ENCODE data around the gene YPEL2. TPM values are rescaled to one million over a fixed set of nuclear protein-coding genes. Genes with fewer than 3 reads are reported as not detected.

YPEL2 gene
- total RNA-seq, 1 experiment from 2014 or later = 1.1 TPM

DNA sequence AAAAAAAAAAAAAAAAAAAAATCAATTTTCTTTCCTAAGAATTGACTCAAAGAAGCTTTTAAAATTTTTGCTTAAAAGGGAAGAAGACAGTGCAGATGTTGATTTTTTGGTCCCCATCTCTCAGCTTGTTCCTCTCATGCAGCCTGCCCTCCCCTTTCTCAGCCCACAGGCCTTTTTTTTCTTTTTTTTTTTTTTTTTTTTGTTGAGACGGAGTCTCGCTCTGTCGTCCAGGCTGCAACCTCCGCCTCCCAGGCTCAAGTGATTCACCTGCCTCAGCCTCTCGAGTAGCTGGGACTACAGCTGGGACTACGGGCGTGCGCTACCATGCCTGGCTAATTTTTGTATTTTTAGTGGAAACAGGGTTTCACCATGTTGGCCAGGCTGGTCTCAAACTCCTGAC, 17.7 kb downstream of the YPEL2 start:
- DNase-seq (ENCODE audit: low read depth, low spot score) (no peak), ATAC-seq (no peak)
- intact Hi-C loops (cut with micrococcal nuclease; ENCODE audit: unreplicated experiment) = no loop called here
- TF ChIP-seq TCF7L2 (IDR thresholded peaks at IDR 0.05; ENCODE audit: low read depth, low read length) (no peak), SIN3A (IDR thresholded peaks at IDR 0.05; ENCODE audit: borderline replicate concordance, insufficient read depth, low read depth, low read length) (no peak), POLR2AphosphoS5 (IDR thresholded peaks at IDR 0.05; ENCODE audit: low read depth, low read length) (no peak)
- TF ChIP-seq, protein P1, sequence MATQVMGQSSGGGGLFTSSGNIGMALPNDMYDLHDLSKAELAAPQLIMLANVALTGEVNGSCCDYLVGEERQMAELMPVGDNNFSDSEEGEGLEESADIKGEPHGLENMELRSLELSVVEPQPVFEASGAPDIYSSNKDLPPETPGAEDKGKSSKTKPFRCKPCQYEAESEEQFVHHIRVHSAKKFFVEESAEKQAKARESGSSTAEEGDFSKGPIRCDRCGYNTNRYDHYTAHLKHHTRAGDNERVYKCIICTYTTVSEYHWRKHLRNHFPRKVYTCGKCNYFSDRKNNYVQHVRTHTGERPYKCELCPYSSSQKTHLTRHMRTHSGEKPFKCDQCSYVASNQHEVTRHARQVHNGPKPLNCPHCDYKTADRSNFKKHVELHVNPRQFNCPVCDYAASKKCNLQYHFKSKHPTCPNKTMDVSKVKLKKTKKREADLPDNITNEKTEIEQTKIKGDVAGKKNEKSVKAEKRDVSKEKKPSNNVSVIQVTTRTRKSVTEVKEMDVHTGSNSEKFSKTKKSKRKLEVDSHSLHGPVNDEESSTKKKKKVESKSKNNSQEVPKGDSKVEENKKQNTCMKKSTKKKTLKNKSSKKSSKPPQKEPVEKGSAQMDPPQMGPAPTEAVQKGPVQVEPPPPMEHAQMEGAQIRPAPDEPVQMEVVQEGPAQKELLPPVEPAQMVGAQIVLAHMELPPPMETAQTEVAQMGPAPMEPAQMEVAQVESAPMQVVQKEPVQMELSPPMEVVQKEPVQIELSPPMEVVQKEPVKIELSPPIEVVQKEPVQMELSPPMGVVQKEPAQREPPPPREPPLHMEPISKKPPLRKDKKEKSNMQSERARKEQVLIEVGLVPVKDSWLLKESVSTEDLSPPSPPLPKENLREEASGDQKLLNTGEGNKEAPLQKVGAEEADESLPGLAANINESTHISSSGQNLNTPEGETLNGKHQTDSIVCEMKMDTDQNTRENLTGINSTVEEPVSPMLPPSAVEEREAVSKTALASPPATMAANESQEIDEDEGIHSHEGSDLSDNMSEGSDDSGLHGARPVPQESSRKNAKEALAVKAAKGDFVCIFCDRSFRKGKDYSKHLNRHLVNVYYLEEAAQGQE (IDR thresholded peaks at IDR 0.05; ENCODE audit: insufficient read depth in 1 of 2, low read depth in 2 of 2, low read length in 1 of 2) = no peak
- TF ChIP-seq, protein P2, sequence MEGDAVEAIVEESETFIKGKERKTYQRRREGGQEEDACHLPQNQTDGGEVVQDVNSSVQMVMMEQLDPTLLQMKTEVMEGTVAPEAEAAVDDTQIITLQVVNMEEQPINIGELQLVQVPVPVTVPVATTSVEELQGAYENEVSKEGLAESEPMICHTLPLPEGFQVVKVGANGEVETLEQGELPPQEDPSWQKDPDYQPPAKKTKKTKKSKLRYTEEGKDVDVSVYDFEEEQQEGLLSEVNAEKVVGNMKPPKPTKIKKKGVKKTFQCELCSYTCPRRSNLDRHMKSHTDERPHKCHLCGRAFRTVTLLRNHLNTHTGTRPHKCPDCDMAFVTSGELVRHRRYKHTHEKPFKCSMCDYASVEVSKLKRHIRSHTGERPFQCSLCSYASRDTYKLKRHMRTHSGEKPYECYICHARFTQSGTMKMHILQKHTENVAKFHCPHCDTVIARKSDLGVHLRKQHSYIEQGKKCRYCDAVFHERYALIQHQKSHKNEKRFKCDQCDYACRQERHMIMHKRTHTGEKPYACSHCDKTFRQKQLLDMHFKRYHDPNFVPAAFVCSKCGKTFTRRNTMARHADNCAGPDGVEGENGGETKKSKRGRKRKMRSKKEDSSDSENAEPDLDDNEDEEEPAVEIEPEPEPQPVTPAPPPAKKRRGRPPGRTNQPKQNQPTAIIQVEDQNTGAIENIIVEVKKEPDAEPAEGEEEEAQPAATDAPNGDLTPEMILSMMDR (IDR thresholded peaks at IDR 0.05) = no peak
- H3K4me1 ChIP-seq (ENCODE audit: control insufficient read depth, insufficient read depth, low read length) = no peaks in the 10 kb centered on the region
- no peaks in the 10 kb centered on the region for H3K36me3 ChIP-seq (ENCODE audit: control insufficient read depth, insufficient read depth, low read length)
- no peak overlapping the region for H3K27ac ChIP-seq (ENCODE audit: low read length)
- ChIA-PET POLR2A (no interaction called here), CTCF (no interaction called here)
- in situ Hi-C loops (cut with HindIII; ENCODE audit: low pct_unique_long_range_greater_than_20kb, low sequenced_read_pairs) = no loop called here
- BruUV-seq (replicated peaks) = no TSS peak
- no peaks in the 10 kb centered on the region for H3K27me3 ChIP-seq (ENCODE audit: control insufficient read depth, insufficient read depth, low read length)
- no peak overlapping the region for H3K4me3 ChIP-seq (ENCODE audit: low read depth in 2 of 2, low read length in 2 of 2)
- H3K9me3 ChIP-seq (ENCODE audit: control insufficient read depth, insufficient read depth, low read depth, low read length) = no peaks in the 10 kb centered on the region

DNA sequence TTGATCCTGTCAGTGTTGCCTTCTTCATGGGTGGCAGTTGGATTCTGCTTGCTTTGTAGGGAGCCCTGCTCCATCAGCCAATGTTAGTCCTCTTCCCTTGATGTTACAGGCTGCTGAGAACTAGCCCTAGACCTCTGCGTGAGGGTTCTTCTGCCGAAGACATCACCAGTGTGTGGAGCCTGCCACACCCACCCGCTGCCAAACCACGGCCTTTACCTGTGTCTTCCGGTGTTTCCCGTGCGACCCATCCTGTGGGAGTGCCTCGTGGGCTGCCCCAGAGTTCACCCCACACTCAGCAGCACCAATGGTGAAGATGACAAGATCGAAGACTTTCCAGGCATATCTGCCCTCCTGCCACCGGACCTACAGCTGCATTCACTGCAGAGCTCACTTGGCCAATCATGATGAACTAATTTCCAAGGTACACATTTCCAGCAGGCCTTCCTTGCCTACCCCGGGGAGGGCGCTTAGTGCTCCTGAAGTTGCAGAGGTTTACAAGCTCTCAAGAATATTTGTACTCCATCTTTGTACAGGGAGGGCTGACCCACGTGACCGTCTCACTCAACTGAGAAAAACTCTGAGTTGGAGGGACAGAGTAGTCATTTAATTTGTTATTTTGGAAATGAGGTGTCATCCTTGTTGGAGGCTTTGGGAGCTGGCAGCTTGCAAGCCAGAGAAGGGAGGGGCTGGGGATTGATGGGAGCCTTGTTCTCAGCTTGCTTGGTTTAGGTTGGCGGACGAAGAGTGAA, 21.8 kb downstream of the YPEL2 start:
- Histone ChIP-seq H3K4me1 (ENCODE audit: control insufficient read depth, insufficient read depth, low read length) (no peaks in the 10 kb centered on the region), H3K4me3 (ENCODE audit: low read depth in 2 of 2, low read length in 2 of 2) (no peak overlapping the region), H3K36me3 (ENCODE audit: control insufficient read depth, insufficient read depth, low read length) (no peaks in the 10 kb centered on the region), H3K27ac (ENCODE audit: low read length) (no peak overlapping the region), H3K27me3 (ENCODE audit: control insufficient read depth, insufficient read depth, low read length) (no peaks in the 10 kb centered on the region), H3K9me3 (ENCODE audit: control insufficient read depth, insufficient read depth, low read depth, low read length) (no peaks in the 10 kb centered on the region)
- TF ChIP-seq, protein P1 (IDR thresholded peaks at IDR 0.05; ENCODE audit: insufficient read depth in 1 of 2, low read depth in 2 of 2, low read length in 1 of 2) = no peak
- TF ChIP-seq, protein P2 (IDR thresholded peaks at IDR 0.05) = no peak
- TF ChIP-seq POLR2AphosphoS5 (IDR thresholded peaks at IDR 0.05; ENCODE audit: low read depth, low read length) (no peak), TCF7L2 (IDR thresholded peaks at IDR 0.05; ENCODE audit: low read depth, low read length) (no peak)
- CTCF ChIA-PET = no interaction called here
- POLR2A ChIA-PET = no interaction called here
- intact Hi-C loops (cut with micrococcal nuclease; ENCODE audit: unreplicated experiment) (no loop called here), in situ Hi-C loops (cut with HindIII; ENCODE audit: low pct_unique_long_range_greater_than_20kb, low sequenced_read_pairs) (no loop called here)
- DNase-seq (ENCODE audit: low read depth, low spot score) (no peak), ATAC-seq (no peak)
- BruUV-seq (replicated peaks) = no TSS peak

All from Panc1 (cell line).